Natural killer cell treated with Interleukin-12 subunit alpha and Interleukin-12 subunit beta and Interleukin-15 and Interleukin-18, amount 100 ng/mL, for 72 hours (primary cell): ENCODE measurements around the gene QKI. TPM values are rescaled to one million over a fixed set of nuclear protein-coding genes. Genes with fewer than 3 reads are reported as not detected.

Experiments
- ATAC-seq, 2 donors: fragments of 150-1000 bp; cut with Tn5 transposase in 1 of 2; sonication (Bioruptor Pico), chemical (Tn5 transposase) in 1 of 2; 2 replicates each; pipeline ENCODE4 v1.10.0; 2021
- DNase-seq: peaks from one replicate; pipeline ENCODE4 v3.0.0; 2022; ENCODE audit warnings: low spot score
- H3K27ac Mint-ChIP-seq, 2 donors: 1 replicate in 1 of 2; 2 replicates in 1 of 2; pipeline ENCODE4 v1.8.0; 2022; ENCODE audit warnings: mixed read lengths in 2 of 2, mild to moderate bottlenecking in 1 of 2, moderate library complexity in 1 of 2
- H3K27me3 Mint-ChIP-seq, 2 donors: 1 replicate in 1 of 2; 2 replicates in 1 of 2; pipeline ENCODE4 v1.8.0; 2022; ENCODE audit warnings: mixed read lengths in 2 of 2
- H3K36me3 Mint-ChIP-seq: one replicate; pipeline ENCODE4 v1.8.0; 2022; ENCODE audit warnings: mixed read lengths
- H3K4me1 Mint-ChIP-seq, 2 donors: 1 replicate in 1 of 2; 2 replicates in 1 of 2; pipeline ENCODE4 v1.8.0; 2022; ENCODE audit warnings: low read depth in 2 of 2, mixed read lengths in 2 of 2, mild to moderate bottlenecking in 1 of 2
- H3K4me3 Mint-ChIP-seq: one replicate; pipeline ENCODE4 v1.8.0; 2022; ENCODE audit warnings: mixed read lengths
- H3K9me3 Mint-ChIP-seq: 2 replicates; pipeline ENCODE4 v1.8.0; 2022; ENCODE audit warnings: mixed read lengths
- total RNA-seq, 2 donors: library from RNA; stranded (reverse); gene quantifications; one replicate each; pipeline ENCODE4 v1.2.3, GENCODE V29; 2022

QKI gene
- total RNA-seq: 100 to 1,000 TPM in 1 of 2 donors, 10 to 100 TPM in 1; 91.8 to 123 TPM

GRCh38 chr6:163414117-163414945 is at the start of gene QKI:
QKI (plus strand) TSS chr6:163414718; CDS start chr6:163415194, 476 bp downstream.
- H3K27ac Mint-ChIP-seq: peak within 1 kb of the TSS; percentile 94 to 96
- H3K4me1 Mint-ChIP-seq: peaks cover 39 to 46% of the 10 kb centered on the region in 2 donors

DNA sequence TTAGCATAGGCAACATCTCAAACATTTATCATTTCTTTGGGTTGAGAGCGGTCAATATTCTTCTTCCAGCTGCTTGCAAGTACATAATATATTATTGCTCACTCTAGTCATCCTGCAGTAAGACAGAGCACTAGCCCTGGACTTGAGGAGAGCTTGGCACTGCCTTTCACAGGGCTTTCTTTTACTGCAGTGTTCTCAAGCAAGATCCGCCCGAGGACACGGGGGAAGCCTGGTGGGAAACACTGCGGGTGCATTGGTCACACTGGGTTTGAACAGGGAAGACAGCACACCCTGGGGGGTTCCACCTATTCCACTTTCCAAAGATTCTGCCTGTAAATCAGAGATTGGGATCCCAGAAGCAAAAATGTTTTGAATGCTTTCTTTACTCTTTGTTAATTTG is 48.2 kb upstream of the QKI start:
- ATAC-seq: no peak
- no peak overlapping the region for H3K27ac Mint-ChIP-seq
- H3K9me3 Mint-ChIP-seq: no peaks in the 10 kb centered on the region

More at GRCh38 chr6:163414117-163414945, at the start of gene QKI:
- peak; percentile 87 for DNase-seq
- Mint-ChIP-seq H3K27me3 (peaks cover 6 to 9% of the 10 kb centered on the region in 2 donors), H3K9me3 (no peaks in the 10 kb centered on the region), H3K36me3 (peaks cover 9% of the 10 kb centered on the region), H3K4me3 (peak within 1 kb of the TSS; percentile 97)
- peak; percentile 69 to 80 for ATAC-seq

GRCh38 chr6:163367497-163368183 is 46.9 kb upstream of the QKI start:
- Mint-ChIP-seq H3K27ac (no peak overlapping the region), H3K4me1 (peaks cover 8 to 10% of the 10 kb centered on the region in 2 donors), H3K36me3 (no peaks in the 10 kb centered on the region), H3K9me3 (no peaks in the 10 kb centered on the region), H3K27me3 (peaks cover 9 to 10% of the 10 kb centered on the region in 2 donors), H3K4me3 (no peak overlapping the region)
- DNase-seq (no peak), ATAC-seq (no peak)

More for the DNA sequence above, 48.2 kb upstream of the QKI start:
- H3K4me1 Mint-ChIP-seq: peaks cover 8 to 10% of the 10 kb centered on the region in 2 donors
- no peak overlapping the region for H3K4me3 Mint-ChIP-seq
- DNase-seq: no peak
- H3K27me3 Mint-ChIP-seq: peaks cover 11 to 19% of the 10 kb centered on the region in 2 donors
- H3K36me3 Mint-ChIP-seq: no peaks in the 10 kb centered on the region

DNA sequence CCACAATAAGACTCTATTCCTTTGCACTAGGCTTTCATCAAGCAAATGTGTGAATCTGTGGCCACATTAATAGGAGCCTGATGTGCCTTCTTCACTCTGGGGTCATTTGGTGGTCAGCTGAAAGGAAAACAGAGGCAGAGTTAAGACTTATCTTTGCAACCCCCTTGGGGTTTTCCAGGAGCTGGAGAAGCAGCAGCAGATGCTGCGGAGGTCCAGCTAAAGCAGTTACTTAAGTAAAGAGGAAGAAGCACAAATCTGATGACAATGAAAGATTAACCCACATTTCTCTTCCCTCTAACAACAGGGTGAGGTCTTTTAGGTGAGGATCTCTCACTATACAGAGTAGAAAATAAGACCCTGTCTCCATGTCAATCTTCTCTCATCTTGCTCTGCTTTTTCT is 45.4 kb upstream of the QKI start:
- DNase-seq (no peak), ATAC-seq (no peak)
- Mint-ChIP-seq H3K4me1 (peaks cover 8 to 10% of the 10 kb centered on the region in 2 donors), H3K9me3 (no peaks in the 10 kb centered on the region), H3K4me3 (no peak overlapping the region), H3K27me3 (peaks cover 10 to 13% of the 10 kb centered on the region in 2 donors), H3K27ac (no peak overlapping the region), H3K36me3 (no peaks in the 10 kb centered on the region)

- Mint-ChIP-seq H3K27me3 (peaks cover 15 to 17% of the 10 kb centered on the region in 2 donors), H3K36me3 (no peaks in the 10 kb centered on the region), H3K4me1 (peaks cover 8 to 10% of the 10 kb centered on the region in 2 donors), H3K4me3 (no peak overlapping the region), H3K27ac (peak overlapping the region in 1 of 2 donors; percentile 2), H3K9me3 (no peaks in the 10 kb centered on the region)
- no peak for ATAC-seq
- DNase-seq: no peak
Measured at GRCh38 chr6:163369628-163370365, 44.7 kb upstream of the QKI start.

GRCh38 chr6:163370464-163371117 is 43.9 kb upstream of the QKI start:
- peaks cover 8 to 10% of the 10 kb centered on the region in 2 donors for H3K4me1 Mint-ChIP-seq
- H3K27me3 Mint-ChIP-seq: peaks cover 16 to 17% of the 10 kb centered on the region in 2 donors
- ATAC-seq: no peak
- peak overlapping the region in 1 of 2 donors; percentile 2 for H3K27ac Mint-ChIP-seq
- DNase-seq: no peak
- H3K9me3 Mint-ChIP-seq: no peaks in the 10 kb centered on the region
- H3K4me3 Mint-ChIP-seq: no peak overlapping the region
- no peaks in the 10 kb centered on the region for H3K36me3 Mint-ChIP-seq

- ATAC-seq (no peak), DNase-seq (no peak)
- H3K4me1 Mint-ChIP-seq: peaks cover 8 to 10% of the 10 kb centered on the region in 2 donors
- H3K4me3 Mint-ChIP-seq: no peak overlapping the region
- no peak overlapping the region for H3K27ac Mint-ChIP-seq
- H3K36me3 Mint-ChIP-seq: no peaks in the 10 kb centered on the region
- peaks cover 16 to 17% of the 10 kb centered on the region in 2 donors for H3K27me3 Mint-ChIP-seq
- no peaks in the 10 kb centered on the region for H3K9me3 Mint-ChIP-seq
Measured at GRCh38 chr6:163371129-163371528, 43.4 kb upstream of the QKI start.

GRCh38 chr6:163373240-163373639 is 41.3 kb upstream of the QKI start:
- Mint-ChIP-seq H3K9me3 (no peaks in the 10 kb centered on the region), H3K4me3 (no peak overlapping the region)

DNA sequence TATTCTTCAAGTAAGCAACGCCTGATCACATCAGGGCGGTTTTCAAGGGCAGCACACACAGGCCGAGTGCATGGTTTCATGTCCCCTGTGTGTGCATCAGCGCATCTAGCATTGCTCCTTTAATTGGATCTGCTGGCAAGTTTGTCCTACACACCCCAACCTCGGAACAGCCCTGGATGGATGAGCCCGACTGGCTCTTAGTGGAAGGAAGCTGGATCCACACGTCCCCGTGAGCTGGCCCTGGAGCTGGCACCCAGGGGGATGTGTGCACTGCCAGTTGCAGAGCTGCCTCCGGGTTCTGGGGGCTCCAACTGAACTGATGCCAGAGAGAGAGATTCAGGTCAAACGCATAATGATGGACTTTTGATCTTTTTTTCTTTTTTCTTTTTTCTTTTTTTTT is 39.2 kb upstream of the QKI start:
- H3K9me3 Mint-ChIP-seq: no peaks in the 10 kb centered on the region
- H3K4me1 Mint-ChIP-seq: peaks cover under 1 to 2% of the 10 kb centered on the region in 2 donors
- no peak for ATAC-seq
- peaks cover 8 to 11% of the 10 kb centered on the region in 2 donors for H3K27me3 Mint-ChIP-seq
- no peak for DNase-seq
- H3K27ac Mint-ChIP-seq: no peak overlapping the region
- no peaks in the 10 kb centered on the region for H3K36me3 Mint-ChIP-seq
- no peak overlapping the region for H3K4me3 Mint-ChIP-seq

More at GRCh38 chr6:163373240-163373639, 41.3 kb upstream of the QKI start:
- Mint-ChIP-seq H3K27ac (no peak overlapping the region), H3K36me3 (no peaks in the 10 kb centered on the region), H3K4me1 (peaks cover 8 to 10% of the 10 kb centered on the region in 2 donors), H3K27me3 (peaks cover 16 to 17% of the 10 kb centered on the region in 2 donors)
- no peak for ATAC-seq
- DNase-seq: no peak

DNA sequence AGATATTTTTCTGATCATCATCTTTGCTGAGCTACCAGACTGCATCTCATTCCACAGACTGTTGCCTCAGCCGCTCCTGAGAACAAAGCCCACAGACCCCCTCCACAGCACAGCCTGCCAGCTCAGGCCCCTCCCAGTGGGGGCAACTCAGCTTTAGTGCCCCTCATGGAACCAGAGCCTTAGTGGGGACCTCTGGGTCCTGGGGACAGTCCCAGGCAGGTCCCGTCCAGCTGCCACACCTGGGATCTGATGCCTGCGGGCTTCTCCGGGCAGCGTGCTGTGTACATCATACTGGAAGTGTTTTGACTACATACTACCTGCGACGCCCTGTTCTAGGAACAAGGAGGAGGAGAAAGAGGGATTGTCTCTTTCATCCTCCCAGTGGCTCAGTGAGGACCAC is 38.3 kb upstream of the QKI start:
- Mint-ChIP-seq H3K9me3 (no peaks in the 10 kb centered on the region), H3K4me1 (no peaks in the 10 kb centered on the region), H3K27ac (no peak overlapping the region), H3K36me3 (no peaks in the 10 kb centered on the region), H3K27me3 (peaks cover 7 to 8% of the 10 kb centered on the region in 2 donors), H3K4me3 (no peak overlapping the region)
- DNase-seq (no peak), ATAC-seq (no peak)

DNA sequence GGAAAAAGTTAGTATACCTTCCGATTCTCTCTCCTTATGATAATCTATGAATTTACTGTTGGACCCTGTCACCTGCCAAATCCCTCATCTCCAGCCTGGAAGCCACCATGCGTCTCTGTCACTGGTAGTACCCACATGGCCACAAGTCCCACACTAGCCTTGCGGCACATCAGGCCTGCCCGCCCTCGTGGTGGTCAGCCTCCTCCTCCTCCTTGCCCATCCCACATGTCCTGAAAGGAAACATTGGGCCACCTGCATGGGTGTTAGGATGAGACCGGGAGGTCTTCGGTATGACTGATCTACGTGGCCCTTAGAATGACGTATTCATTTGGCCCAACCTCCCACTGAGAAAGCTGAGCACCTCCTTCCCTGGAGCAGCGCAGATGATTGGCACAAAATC is 37.0 kb upstream of the QKI start:
- H3K36me3 Mint-ChIP-seq: no peaks in the 10 kb centered on the region
- H3K4me3 Mint-ChIP-seq: no peak overlapping the region
- ATAC-seq (peak in 1 of 2 donors; percentile 10), DNase-seq (no peak)
- H3K27ac Mint-ChIP-seq: no peak overlapping the region
- H3K4me1 Mint-ChIP-seq: no peaks in the 10 kb centered on the region
- peaks cover 8 to 10% of the 10 kb centered on the region in 2 donors for H3K27me3 Mint-ChIP-seq
- H3K9me3 Mint-ChIP-seq: no peaks in the 10 kb centered on the region

DNA sequence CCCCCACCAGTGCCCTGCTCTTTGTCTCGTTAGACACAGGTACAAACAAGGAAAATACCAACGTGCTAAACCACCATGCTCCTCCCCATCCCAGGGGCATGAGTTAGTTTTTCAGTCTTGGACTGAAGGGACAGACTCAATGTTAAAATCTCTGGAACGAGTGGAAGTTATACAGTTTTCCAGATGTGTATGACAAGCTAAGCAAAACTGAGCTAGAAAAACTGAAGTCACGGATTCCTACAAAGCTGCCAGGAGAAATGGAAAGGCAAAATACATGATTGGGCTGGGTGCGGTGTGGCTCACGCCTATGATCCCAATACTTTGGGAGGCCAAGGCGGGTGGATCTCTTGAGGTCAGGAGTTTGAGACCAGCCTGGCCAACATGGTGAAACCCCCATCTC is 34.3 kb upstream of the QKI start:
- DNase-seq (no peak), ATAC-seq (no peak)
- Mint-ChIP-seq H3K4me1 (no peaks in the 10 kb centered on the region), H3K27ac (no peak overlapping the region), H3K9me3 (peaks cover 3% of the 10 kb centered on the region), H3K36me3 (no peaks in the 10 kb centered on the region), H3K27me3 (peaks cover 0 to 2% of the 10 kb centered on the region in 2 donors), H3K4me3 (no peak overlapping the region)

GRCh38 chr6:163381118-163381756 is 33.3 kb upstream of the QKI start:
- DNase-seq: no peak
- Mint-ChIP-seq H3K27ac (no peak overlapping the region), H3K4me3 (no peak overlapping the region), H3K27me3 (peaks cover 0 to 2% of the 10 kb centered on the region in 2 donors), H3K9me3 (peaks cover 3% of the 10 kb centered on the region), H3K4me1 (no peaks in the 10 kb centered on the region), H3K36me3 (no peaks in the 10 kb centered on the region)
- ATAC-seq: no peak
